Kidney (tissue), 14 donors: ENCODE data around the gene DBP. TPM values are rescaled to one million over a fixed set of nuclear protein-coding genes. Genes with fewer than 3 reads are reported as not detected.

ENCODE experiments used
- DNase-seq, 5 donors: peaks; one replicate each; pipeline ENCODE4 v3.0.0-alpha.2; 2013 to 2020
- FAIRE-seq: peaks from 2 replicates; lab custom pipeline; 2012; peaks lifted over from hg19 to GRCh38; lab: Jason Lieb, UNC
- H3K27ac ChIP-seq, 2 donors: one replicate each; pipeline ENCODE4 v1.7.0; 2013; ENCODE audit warnings: low read depth in 2 of 2, low read length in 2 of 2, inconsistent platforms in 1 of 2
- H3K27me3 ChIP-seq: one replicate; pipeline ENCODE4 v1.7.1; 2013; ENCODE audit warnings: low read length, inconsistent platforms; ENCODE audit not compliant: control insufficient read depth, insufficient read depth
- H3K36me3 ChIP-seq, 3 donors: one replicate each; pipeline versions ENCODE4 v1.7.0 to v1.7.1; 2013; ENCODE audit warnings: low read length in 3 of 3, control low read depth in 1 of 3, inconsistent platforms in 1 of 3; ENCODE audit not compliant: insufficient read depth in 3 of 3, control insufficient read depth in 2 of 3
- H3K4me1 ChIP-seq, 3 donors: one replicate each; pipeline versions ENCODE4 v1.7.0 to v1.7.1; 2013; ENCODE audit warnings: low read length in 3 of 3, inconsistent platforms in 1 of 3, low read depth in 1 of 3; ENCODE audit not compliant: control insufficient read depth in 2 of 3, insufficient read depth in 2 of 3
- H3K4me3 ChIP-seq, 3 donors: one replicate each; pipeline versions ENCODE4 v1.7.0 to v1.8.1; 2013; ENCODE audit warnings: low read length in 3 of 3, control low read depth in 1 of 3, inconsistent platforms in 1 of 3
- H3K9ac ChIP-seq, 3 donors: one replicate each; pipeline versions ENCODE4 v1.7.0 to v1.7.1; 2013; ENCODE audit warnings: low read length in 3 of 3, control low read depth in 1 of 3, inconsistent platforms in 1 of 3
- H3K9me3 ChIP-seq, 3 donors: one replicate each; pipeline versions ENCODE4 v1.7.0 to v1.7.1; 2013; ENCODE audit warnings: low read length in 3 of 3, control low read depth in 1 of 3, inconsistent platforms in 1 of 3; ENCODE audit not compliant: control insufficient read depth in 2 of 3, insufficient read depth in 1 of 3
- intact Hi-C: fragments of 100-400 bp; cut with DNase I; formaldehyde crosslinking; loops from one replicate; pipeline ENCODE4 v1.11.1; 2022
- polyA plus RNA-seq: library from polyadenylated mRNA; stranded (reverse); fragments of 350-450 nt; fragmentation: Illumina TruSeq; extraction: RNeasy Lipid Tissue Mini Kit (QIAGEN cat#74804); gene quantifications from one replicate; pipeline ENCODE4 v1.2.3, GENCODE V29; 2014; ENCODE audit warnings: low read depth, low replicate concordance; ENCODE audit not compliant: insufficient read depth
- total RNA-seq: library from RNA; stranded (reverse); fragmentation: NEBNext Ultra II Directional; extraction: Animal tissue kit (Norgen Biotek cat#: 25700); gene quantifications from one replicate; pipeline ENCODE4 v1.2.1, GENCODE V29; 2021
- TF ChIP-seq, protein P1 (sequence below): IDR thresholded peaks from 3 replicates; pipeline ENCODE4 v1.5.1; 2012; ENCODE audit warnings: mild to moderate bottlenecking, moderate library complexity, borderline replicate concordance; ENCODE audit not compliant: insufficient read depth; ENCODE audit errors: extremely low read depth
- donor health status: control.
- donor health status: control.
- donor health status: control.
- donor health status: control.
- donor health status: control.
- donor health status: DM: yes; HTN: yes; CAD: no.
- donor health status: Normal renal cell carcinoma (clear cell type).

The DBP gene
- total and polyA plus RNA-seq, 2 donors from 2014 or later: 14.5 to 20.4 TPM

DNA sequence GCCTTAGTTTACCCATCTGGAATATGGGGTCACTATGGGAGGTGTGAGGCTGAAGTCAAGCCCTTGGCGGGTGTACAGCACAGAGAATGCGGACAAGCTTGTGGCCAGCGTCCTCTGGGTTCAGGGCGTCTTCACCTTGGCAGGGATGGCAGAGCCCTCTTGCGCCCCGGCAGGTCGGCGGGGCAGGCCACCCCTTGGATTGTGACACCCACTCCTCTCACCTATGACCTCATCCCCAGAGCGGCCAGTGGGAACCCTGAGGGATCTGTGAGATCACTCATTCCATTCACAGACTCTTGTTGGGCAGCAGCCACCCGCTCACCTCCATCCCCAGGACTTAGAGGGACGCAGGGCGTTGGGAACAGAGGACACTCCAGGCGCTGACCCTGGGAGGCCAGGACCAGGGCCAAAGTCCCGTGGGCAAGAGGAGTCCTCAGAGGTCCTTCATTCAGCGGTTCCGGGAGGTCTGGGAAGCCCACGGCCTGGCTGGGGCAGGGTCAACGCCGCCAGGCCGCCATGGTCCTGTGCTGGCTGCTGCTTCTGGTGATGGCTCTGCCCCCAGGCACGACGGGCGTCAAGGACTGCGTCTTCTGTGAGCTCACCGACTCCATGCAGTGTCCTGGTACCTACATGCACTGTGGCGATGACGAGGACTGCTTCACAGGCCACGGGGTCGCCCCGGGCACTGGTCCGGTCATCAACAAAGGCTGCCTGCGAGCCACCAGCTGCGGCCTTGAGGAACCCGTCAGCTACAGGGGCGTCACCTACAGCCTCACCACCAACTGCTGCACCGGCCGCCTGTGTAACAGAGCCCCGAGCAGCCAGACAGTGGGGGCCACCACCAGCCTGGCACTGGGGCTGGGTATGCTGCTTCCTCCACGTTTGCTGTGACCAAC, 30.5 kb downstream of the DBP start, which contains the start of gene SPACA4:
Gene SPACA4, plus strand, starts transcription at position 280 of the 896 bp plus-strand sequence. Its CDS starts 237 bp downstream, at position 517.
- Histone ChIP-seq H3K36me3 (no peaks in the 10 kb centered on the region), H3K27me3 (no peaks in the 10 kb centered on the region), H3K27ac (no peak within 1 kb of the TSS), H3K4me3 (no peak within 1 kb of the TSS), H3K9me3 (no peaks in the 10 kb centered on the region), H3K4me1 (no peaks in the 10 kb centered on the region), H3K9ac (no peak within 1 kb of the TSS)
- DNase-seq (no peak), FAIRE-seq (no peak)
- intact Hi-C loops: no loop called here
- TF ChIP-seq, protein P1, sequence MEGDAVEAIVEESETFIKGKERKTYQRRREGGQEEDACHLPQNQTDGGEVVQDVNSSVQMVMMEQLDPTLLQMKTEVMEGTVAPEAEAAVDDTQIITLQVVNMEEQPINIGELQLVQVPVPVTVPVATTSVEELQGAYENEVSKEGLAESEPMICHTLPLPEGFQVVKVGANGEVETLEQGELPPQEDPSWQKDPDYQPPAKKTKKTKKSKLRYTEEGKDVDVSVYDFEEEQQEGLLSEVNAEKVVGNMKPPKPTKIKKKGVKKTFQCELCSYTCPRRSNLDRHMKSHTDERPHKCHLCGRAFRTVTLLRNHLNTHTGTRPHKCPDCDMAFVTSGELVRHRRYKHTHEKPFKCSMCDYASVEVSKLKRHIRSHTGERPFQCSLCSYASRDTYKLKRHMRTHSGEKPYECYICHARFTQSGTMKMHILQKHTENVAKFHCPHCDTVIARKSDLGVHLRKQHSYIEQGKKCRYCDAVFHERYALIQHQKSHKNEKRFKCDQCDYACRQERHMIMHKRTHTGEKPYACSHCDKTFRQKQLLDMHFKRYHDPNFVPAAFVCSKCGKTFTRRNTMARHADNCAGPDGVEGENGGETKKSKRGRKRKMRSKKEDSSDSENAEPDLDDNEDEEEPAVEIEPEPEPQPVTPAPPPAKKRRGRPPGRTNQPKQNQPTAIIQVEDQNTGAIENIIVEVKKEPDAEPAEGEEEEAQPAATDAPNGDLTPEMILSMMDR: no peak

DNA sequence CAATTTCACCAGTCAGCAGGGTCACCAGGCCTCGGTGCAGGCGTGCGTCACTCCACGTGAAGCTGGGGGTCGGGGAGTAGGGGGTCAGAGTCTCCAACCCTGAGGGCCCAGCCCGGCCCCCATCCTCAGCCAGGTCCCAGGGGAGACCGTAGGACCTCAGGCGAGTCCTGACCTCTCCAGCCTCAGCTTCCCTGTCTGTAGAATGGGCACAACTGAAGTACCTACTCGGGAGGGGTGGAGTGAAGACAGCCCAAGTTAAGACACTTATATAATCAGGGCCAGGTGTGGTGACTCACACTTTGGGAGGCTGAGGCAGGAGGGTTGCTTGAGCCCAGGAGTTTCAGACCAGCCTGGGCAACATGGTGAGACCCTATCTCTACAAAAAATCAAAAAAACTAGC, 33.3 kb downstream of the DBP start:
- no peaks in the 10 kb centered on the region for H3K27me3 ChIP-seq
- H3K27ac ChIP-seq: no peak overlapping the region
- FAIRE-seq: no peak
- DNase-seq: no peak
- no peak overlapping the region for H3K4me3 ChIP-seq
- intact Hi-C loops: no loop called here
- H3K9me3 ChIP-seq: no peaks in the 10 kb centered on the region
- H3K4me1 ChIP-seq: no peaks in the 10 kb centered on the region
- H3K9ac ChIP-seq: no peak overlapping the region
- no peaks in the 10 kb centered on the region for H3K36me3 ChIP-seq
- TF ChIP-seq, protein P1: no peak

DNA sequence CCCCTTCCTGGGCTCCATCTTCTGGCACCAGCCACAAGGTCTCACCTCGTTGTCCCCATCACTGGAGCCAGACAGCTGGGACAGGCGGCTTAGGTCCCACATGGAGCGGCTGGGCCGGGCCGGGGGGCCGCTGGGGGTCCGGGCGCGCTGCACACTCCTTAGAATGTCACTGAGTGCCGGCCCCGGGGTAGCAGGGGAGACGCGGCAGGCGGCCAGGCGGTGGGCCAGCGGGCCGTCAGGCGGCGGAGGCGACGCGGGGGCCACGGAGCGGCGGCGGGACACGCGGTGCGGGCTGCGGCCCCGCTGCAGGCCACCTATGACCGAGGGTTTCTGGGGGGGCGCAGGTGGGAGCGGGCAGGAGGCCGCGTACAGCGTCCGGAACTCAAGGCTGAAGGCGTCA, 33.7 kb downstream of the DBP start:
- TF ChIP-seq, protein P1: no peak
- no peaks in the 10 kb centered on the region for H3K4me1 ChIP-seq
- FAIRE-seq (no peak), DNase-seq (no peak)
- no peaks in the 10 kb centered on the region for H3K36me3 ChIP-seq
- no peaks in the 10 kb centered on the region for H3K9me3 ChIP-seq
- H3K27me3 ChIP-seq: no peaks in the 10 kb centered on the region
- intact Hi-C loops: no loop called here
- no peak overlapping the region for H3K27ac ChIP-seq
- no peak overlapping the region for H3K4me3 ChIP-seq
- no peak overlapping the region for H3K9ac ChIP-seq
